Type B pancreatic cell (in vitro differentiated cells): Measurements from ENCODE around the gene RHOB. TPM values are rescaled to one million over a fixed set of nuclear protein-coding genes. Genes with fewer than 3 reads are reported as not detected.
A peak's percentile ranks its signal among the peaks of the same experiment; 100 is the strongest.

Source experiments
- DNase-seq: peaks from one replicate; pipeline ENCODE4 v3.0.0; 2021; ENCODE audit warnings: mixed read lengths; ENCODE audit not compliant: unreplicated experiment; ENCODE audit errors: extremely low spot score
- H3K27ac Mint-ChIP-seq: 2 replicates; pipeline ENCODE4 v1.8.0; 2021; ENCODE audit warnings: mild to moderate bottlenecking, mixed read lengths
- H3K27me3 Mint-ChIP-seq: 2 replicates; pipeline ENCODE4 v1.8.0; 2021; ENCODE audit warnings: mixed read lengths
- H3K36me3 Mint-ChIP-seq: 2 replicates; pipeline ENCODE4 v1.8.0; 2021; ENCODE audit warnings: mixed read lengths
- H3K4me1 Mint-ChIP-seq: one replicate; pipeline ENCODE4 v1.8.0; 2021; ENCODE audit warnings: mixed read lengths; ENCODE audit not compliant: unreplicated experiment
- H3K4me3 Mint-ChIP-seq: 2 replicates; pipeline ENCODE4 v1.8.0; 2021; ENCODE audit warnings: mild to moderate bottlenecking, mixed read lengths
- H3K9me3 Mint-ChIP-seq: 2 replicates; pipeline ENCODE4 v1.8.0; 2021; ENCODE audit warnings: mixed read lengths
- total RNA-seq: library from RNA; stranded (reverse); gene quantifications from 2 replicates; pipeline ENCODE4 v1.2.1, GENCODE V29; 2021; ENCODE audit warnings: low replicate concordance
- TF ChIP-seq, protein P1 (sequence below): fragments of 200-600 bp; sonication (generic); conservative IDR thresholded peaks from 2 replicates; pipeline ENCODE4 v1.5.0; 2021; ENCODE audit warnings: antibody characterized with exemption, mild to moderate bottlenecking

RHOB gene
- total RNA-seq, 1 donor from 2014 or later = 82.8 TPM

DNA sequence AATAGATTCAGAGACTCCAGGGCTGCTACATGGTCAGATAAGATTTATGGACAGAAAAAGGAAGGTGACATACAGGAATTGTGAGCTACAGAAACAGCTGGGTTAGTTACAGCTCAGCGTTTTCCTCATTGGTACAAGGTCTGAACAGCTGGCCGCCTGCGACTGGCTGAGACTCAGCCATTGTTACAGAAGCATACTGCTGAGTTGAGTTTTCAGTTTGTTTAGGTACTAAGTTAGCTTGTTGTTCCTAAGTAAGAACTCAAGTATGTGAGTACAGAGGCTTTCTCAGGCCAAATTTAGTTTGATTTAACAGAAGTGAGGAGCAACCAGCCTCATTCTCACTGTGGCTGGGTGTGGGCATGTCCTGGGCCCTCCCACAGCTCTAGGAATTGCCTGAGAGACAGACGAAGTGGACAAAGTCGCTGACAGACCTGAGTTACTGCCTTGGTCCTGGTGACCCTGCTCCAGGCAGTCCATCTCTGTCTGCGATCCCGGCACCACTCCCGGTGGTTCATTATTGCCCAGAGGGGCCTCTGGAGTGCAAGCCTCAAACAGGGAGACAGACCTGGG is 27.8 kb upstream of the RHOB start:
- no peak for DNase-seq
- Mint-ChIP-seq H3K9me3 (no peaks in the 10 kb centered on the region), H3K4me1 (peaks cover 16% of the 10 kb centered on the region), H3K4me3 (no peak overlapping the region), H3K27ac (peak overlapping the region; percentile 72), H3K27me3 (peaks cover 4% of the 10 kb centered on the region), H3K36me3 (no peaks in the 10 kb centered on the region)
- TF ChIP-seq, protein P1, sequence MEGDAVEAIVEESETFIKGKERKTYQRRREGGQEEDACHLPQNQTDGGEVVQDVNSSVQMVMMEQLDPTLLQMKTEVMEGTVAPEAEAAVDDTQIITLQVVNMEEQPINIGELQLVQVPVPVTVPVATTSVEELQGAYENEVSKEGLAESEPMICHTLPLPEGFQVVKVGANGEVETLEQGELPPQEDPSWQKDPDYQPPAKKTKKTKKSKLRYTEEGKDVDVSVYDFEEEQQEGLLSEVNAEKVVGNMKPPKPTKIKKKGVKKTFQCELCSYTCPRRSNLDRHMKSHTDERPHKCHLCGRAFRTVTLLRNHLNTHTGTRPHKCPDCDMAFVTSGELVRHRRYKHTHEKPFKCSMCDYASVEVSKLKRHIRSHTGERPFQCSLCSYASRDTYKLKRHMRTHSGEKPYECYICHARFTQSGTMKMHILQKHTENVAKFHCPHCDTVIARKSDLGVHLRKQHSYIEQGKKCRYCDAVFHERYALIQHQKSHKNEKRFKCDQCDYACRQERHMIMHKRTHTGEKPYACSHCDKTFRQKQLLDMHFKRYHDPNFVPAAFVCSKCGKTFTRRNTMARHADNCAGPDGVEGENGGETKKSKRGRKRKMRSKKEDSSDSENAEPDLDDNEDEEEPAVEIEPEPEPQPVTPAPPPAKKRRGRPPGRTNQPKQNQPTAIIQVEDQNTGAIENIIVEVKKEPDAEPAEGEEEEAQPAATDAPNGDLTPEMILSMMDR = no peak

DNA sequence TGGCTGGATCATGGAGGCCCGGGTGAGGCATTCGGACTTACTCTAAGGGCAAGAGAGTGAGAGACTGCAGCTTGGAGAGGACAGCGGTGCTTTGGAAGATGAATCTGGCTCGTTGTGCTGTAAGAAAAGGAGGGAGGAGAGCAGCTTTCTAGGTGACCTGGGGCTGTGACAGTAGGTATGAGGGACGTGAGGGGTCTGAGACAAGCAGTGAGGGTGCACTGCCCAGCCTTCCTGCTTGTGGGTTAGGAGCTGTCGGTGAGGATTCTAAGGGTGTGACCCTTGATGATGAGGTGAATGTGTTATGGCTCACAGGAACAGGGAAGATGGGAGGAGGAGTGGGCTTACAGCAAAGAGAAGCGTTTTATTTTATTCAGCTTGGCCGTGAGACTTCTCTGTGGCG is 27.1 kb upstream of the RHOB start:
- no peaks in the 10 kb centered on the region for H3K36me3 Mint-ChIP-seq
- no peak for DNase-seq
- H3K4me1 Mint-ChIP-seq = peaks cover 16% of the 10 kb centered on the region
- no peak overlapping the region for H3K27ac Mint-ChIP-seq
- H3K9me3 Mint-ChIP-seq = no peaks in the 10 kb centered on the region
- no peak overlapping the region for H3K4me3 Mint-ChIP-seq
- H3K27me3 Mint-ChIP-seq = peaks cover 4% of the 10 kb centered on the region
- TF ChIP-seq, protein P1 = no peak

DNA sequence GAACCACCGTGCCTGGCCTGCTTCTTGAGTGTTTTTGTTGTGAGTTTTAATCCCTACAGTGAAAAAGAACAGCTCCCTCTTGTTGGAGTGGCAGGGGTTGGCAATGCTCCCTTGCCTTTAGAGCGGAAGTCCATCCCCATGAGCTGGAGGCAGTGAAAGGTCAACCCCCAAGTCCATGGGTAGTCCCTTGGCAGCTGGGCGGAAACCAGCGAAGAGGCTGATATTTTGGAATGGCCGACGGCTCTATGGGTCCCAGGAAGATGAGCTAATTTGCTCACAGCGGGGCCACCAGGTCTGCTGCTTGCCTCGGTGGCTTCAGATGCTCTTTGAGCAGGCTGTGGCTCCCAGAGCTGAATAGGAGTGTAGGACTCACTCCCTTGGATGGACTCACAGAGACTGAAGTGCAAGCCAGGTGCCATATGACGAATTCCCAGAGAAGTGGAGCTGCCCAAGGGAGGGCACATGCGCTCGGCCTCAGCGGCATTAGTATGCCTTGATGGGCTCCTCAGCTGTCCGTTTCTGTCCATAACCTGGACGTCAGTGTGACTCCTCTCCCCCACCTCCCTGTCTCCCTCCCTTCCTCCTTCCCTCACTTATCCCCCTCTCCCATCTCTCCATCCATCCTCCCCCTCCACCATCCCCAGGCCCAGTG is 25.4 kb upstream of the RHOB start:
- TF ChIP-seq, protein P1 = no peak
- no peak for DNase-seq
- Mint-ChIP-seq H3K9me3 (no peaks in the 10 kb centered on the region), H3K27ac (no peak overlapping the region), H3K4me3 (no peak overlapping the region), H3K27me3 (peaks cover 4% of the 10 kb centered on the region), H3K4me1 (peaks cover 23% of the 10 kb centered on the region), H3K36me3 (no peaks in the 10 kb centered on the region)

DNA sequence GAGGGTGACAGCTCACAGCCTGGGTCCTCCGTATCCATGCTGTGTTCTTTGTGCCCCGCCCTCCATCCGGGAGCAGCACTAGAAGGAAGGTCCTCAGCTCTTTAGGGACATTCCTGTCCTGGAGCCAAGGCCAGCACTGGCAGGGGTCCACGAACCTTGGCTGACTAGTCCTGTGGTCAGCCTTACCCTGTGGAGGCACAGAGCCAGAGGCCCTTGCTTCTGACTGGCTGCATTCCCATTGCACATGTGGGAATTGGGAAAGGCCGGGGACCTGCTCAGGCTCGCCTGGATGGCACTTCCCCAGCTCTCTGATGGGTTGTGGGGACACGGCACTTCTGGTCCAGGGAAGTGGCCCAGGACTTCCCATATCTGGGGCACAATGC is 24.9 kb upstream of the RHOB start:
- Mint-ChIP-seq H3K36me3 (no peaks in the 10 kb centered on the region), H3K4me3 (no peak overlapping the region), H3K4me1 (peaks cover 23% of the 10 kb centered on the region), H3K27me3 (peaks cover 4% of the 10 kb centered on the region), H3K27ac (no peak overlapping the region), H3K9me3 (no peaks in the 10 kb centered on the region)
- TF ChIP-seq, protein P1 = no peak
- DNase-seq = no peak

DNA sequence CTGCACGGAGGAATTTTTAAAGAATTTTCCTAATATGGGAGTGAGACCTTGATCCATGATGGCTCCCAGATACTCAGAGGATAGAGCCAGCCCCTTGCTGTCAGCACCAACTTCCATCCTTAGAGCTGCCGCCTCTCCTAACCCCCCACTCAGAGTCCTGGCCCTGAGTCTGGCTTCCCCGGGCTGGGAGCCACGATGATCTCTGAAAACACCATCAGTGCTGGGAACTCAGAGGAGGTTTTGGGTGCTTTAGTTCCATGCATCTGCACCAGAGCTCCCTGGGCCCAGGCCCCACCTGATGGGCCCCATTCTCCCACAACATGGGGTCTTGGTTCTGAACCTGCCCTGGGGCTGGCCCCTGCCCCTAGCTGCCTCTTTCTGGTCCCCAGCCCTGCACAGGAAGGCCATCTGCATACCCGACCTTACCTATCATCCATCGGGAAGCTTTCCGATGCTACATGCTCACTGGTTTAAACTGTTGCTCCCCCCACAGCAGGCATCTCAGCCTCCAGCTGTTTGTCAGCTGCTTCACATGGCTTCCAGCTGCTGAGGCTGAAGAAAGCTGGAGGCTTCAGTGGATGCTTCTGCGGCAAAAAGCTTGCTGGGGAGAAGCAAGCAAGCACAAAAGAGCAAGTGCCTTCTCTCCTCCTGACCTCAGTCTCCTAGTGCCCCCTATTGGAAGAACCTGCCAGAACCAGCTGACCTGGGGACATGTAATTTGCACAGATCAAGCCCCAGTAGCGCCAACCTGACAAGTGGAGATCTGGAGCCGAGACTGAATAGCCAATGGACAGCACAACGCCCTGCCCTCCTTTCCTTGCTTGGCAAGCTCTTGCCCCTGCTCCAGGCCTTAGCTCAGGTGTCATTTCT is 24.2 kb upstream of the RHOB start:
- Mint-ChIP-seq H3K4me3 (no peak overlapping the region), H3K4me1 (peaks cover 23% of the 10 kb centered on the region), H3K27ac (no peak overlapping the region), H3K27me3 (peaks cover 4% of the 10 kb centered on the region), H3K36me3 (no peaks in the 10 kb centered on the region), H3K9me3 (no peaks in the 10 kb centered on the region)
- TF ChIP-seq, protein P1 = peak; percentile 28
- no peak for DNase-seq
